B cell (primary cell): Measurements from ENCODE around the gene SYN1. TPM values are rescaled to one million over a fixed set of nuclear protein-coding genes. Genes with fewer than 3 reads are reported as not detected.

Source experiments
- ATAC-seq: fragments of 200-7000 bp; cut with Tn5 transposase; one replicate; pipeline ENCODE4 v1.10.0; 2021; ENCODE audit warnings: low read depth, mild to moderate bottlenecking, moderate number of reproducible peaks, moderate library complexity
- CTCF ChIA-PET: fragments of 350-600 bp; sonication (Branson Sonifier 250); formaldehyde crosslinking; loops from one replicate; lab custom pipeline; 2021; ENCODE audit warnings: antibody characterized with exemption, inconsistent platforms; lab: Charles Lee
- POLR2A ChIA-PET: fragments of 350-600 bp; sonication (Branson Sonifier 250); formaldehyde crosslinking; loops from one replicate; lab custom pipeline; 2021; ENCODE audit warnings: antibody characterized with exemption; lab: Charles Lee
- DNase-seq: peaks from one replicate; pipeline ENCODE4 v3.0.0; 2013
- H2AFZ ChIP-seq: 2 replicates; pipeline ENCODE4 v1.6.1; 2012; ENCODE audit warnings: mild to moderate bottlenecking, low read depth, low read length; ENCODE audit not compliant: insufficient read depth, poor library complexity, severe bottlenecking
- H3K27ac ChIP-seq, 2 donors: 1 replicate in 1 of 2; 2 replicates in 1 of 2; pipeline ENCODE4 v1.5.1; 2012 to 2013; ENCODE audit warnings: low read length in 2 of 2, mild to moderate bottlenecking in 2 of 2, moderate library complexity in 1 of 2
- H3K27me3 ChIP-seq, 4 experiments: fragments of 200-600 bp in 1 of 4; sonication (generic) in 1 of 4; replicated peaks in 1 of 4; 1 replicate in 2 of 4; 2 replicates in 2 of 4; pipeline versions ENCODE4 v1.6.1 to v1.7.0; 2013 to 2016; ENCODE audit warnings: low read length in 3 of 4, mild to moderate bottlenecking in 2 of 4, mixed read lengths in 1 of 4, moderate library complexity in 1 of 4; ENCODE audit not compliant: insufficient read depth in 4 of 4, control insufficient read depth in 3 of 4; ENCODE audit errors: control extremely low read depth in 1 of 4
- H3K36me3 ChIP-seq, 2 experiments: replicated peaks in 1 of 2; 1 replicate in 1 of 2; 2 replicates in 1 of 2; pipeline versions ENCODE4 v1.6.1 to v1.7.1; 2013; ENCODE audit warnings: low read length in 1 of 2; ENCODE audit not compliant: insufficient read depth in 2 of 2, control insufficient read depth in 1 of 2; ENCODE audit errors: control extremely low read depth in 1 of 2, extremely low read depth in 1 of 2
- H3K4me1 ChIP-seq, 2 donors: fragments of 200-600 bp in 1 of 2; sonication (generic) in 1 of 2; 1 replicate in 1 of 2; 2 replicates in 1 of 2; pipeline versions ENCODE4 v1.5.1 to v1.6.1; 2013 to 2017; ENCODE audit warnings: low read length in 2 of 2; ENCODE audit not compliant: control insufficient read depth in 2 of 2, insufficient read depth in 2 of 2
- H3K4me2 ChIP-seq: replicated peaks from 2 replicates; pipeline ENCODE3; 2012; ENCODE audit warnings: mild to moderate bottlenecking, low read depth, low read length; ENCODE audit not compliant: poor library complexity, severe bottlenecking
- H3K4me3 ChIP-seq, 5 experiments: fragments of 200-600 bp in 1 of 5; sonication (generic) in 1 of 5; 1 replicate in 3 of 5; 2 replicates in 2 of 5; pipeline versions ENCODE4 v1.5.1 to v1.7.0; 2011 to 2016; ENCODE audit warnings: low read length in 4 of 5, mild to moderate bottlenecking in 4 of 5, low read depth in 2 of 5, control low read depth in 1 of 5, moderate library complexity in 1 of 5; ENCODE audit not compliant: insufficient read depth in 1 of 5; ENCODE audit errors: control extremely low read depth in 1 of 5, extremely low read depth in 1 of 5
- H3K79me2 ChIP-seq: fragments of 200-600 bp; sonication (generic); one replicate; pipeline ENCODE4 v1.6.0; 2016; ENCODE audit warnings: low read length; ENCODE audit not compliant: control insufficient read depth, insufficient read depth
- H3K9ac ChIP-seq: fragments of 200-600 bp; sonication (generic); 2 replicates; pipeline ENCODE4 v1.6.1; 2017; ENCODE audit warnings: mild to moderate bottlenecking, low read length, moderate library complexity
- H3K9me3 ChIP-seq, 3 donors: one replicate each; pipeline versions ENCODE4 v1.6.1 to v1.7.1; 2013; ENCODE audit warnings: low read length in 2 of 3; ENCODE audit not compliant: control insufficient read depth in 2 of 3, insufficient read depth in 1 of 3; ENCODE audit errors: control extremely low read depth in 1 of 3
- H4K20me1 ChIP-seq: 2 replicates; pipeline ENCODE4 v1.6.0; 2012; ENCODE audit warnings: mild to moderate bottlenecking, low read length; ENCODE audit not compliant: insufficient read depth, control insufficient read depth, poor library complexity, severe bottlenecking
- H3K27ac Mint-ChIP-seq: one replicate; pipeline ENCODE4 v1.8.0; 2021; ENCODE audit warnings: mixed read lengths
- H3K27me3 Mint-ChIP-seq: one replicate; pipeline ENCODE4 v1.8.0; 2021; ENCODE audit warnings: mixed read lengths
- H3K4me1 Mint-ChIP-seq: one replicate; pipeline ENCODE4 v1.8.0; 2021; ENCODE audit warnings: mixed read lengths
- H3K4me3 Mint-ChIP-seq: one replicate; pipeline ENCODE4 v1.8.0; 2021; ENCODE audit warnings: mixed read lengths
- H3K9me3 Mint-ChIP-seq: one replicate; pipeline ENCODE4 v1.8.0; 2022; ENCODE audit warnings: mixed read lengths; ENCODE audit not compliant: insufficient read depth
- CTCF ChIP-seq: fragments of 200-600 bp; IDR thresholded peaks from one replicate; pipeline ENCODE4 v1.8.0; 2022; ENCODE audit warnings: antibody characterized with exemption, mild to moderate bottlenecking
- EZH2 ChIP-seq: IDR thresholded peaks from 2 replicates; pipeline ENCODE4 v1.6.1; 2012; ENCODE audit warnings: borderline replicate concordance, low read depth, mild to moderate bottlenecking, moderate library complexity, low read length; ENCODE audit not compliant: insufficient read depth, poor library complexity, severe bottlenecking
- WGBS: methylation state at CpG from one replicate; pipeline ENCODE4 v1.1.5; 2013; ENCODE audit warnings: missing lambda C conversion rate; ENCODE audit not compliant: insufficient coverage; 5-methylcytosine and 5-hydroxymethylcytosine counted together
- intact Hi-C: fragments of 100-400 bp; cut with micrococcal nuclease; formaldehyde crosslinking; loops from one replicate; pipeline ENCODE4 v1.10.0; 2022
- polyA plus RNA-seq: library from polyadenylated mRNA; depleted of rRNA; stranded (reverse); fragments of >200 nt; gene quantifications from 2 replicates; pipeline ENCODE4 v1.2.3, GENCODE V29; 2012
- total RNA-seq, 2 donors: library from RNA; stranded (reverse); fragments of 120-200 nt in 1 of 2; gene quantifications; 1 replicate in 1 of 2; 2 replicates in 1 of 2; pipeline versions ENCODE4 v1.2.3 to v1.2.4, GENCODE V29; 2013 to 2022

The SYN1 gene
- total and polyA plus RNA-seq, 2 donors (not counting 1 experiment from before 2014, with no cell fraction given) = not detected

- Histone ChIP-seq H3K27me3 (peaks cover 0 to 7% (median 0%) of the 10 kb centered on the region in 4 experiments), H3K79me2 (no peaks in the 10 kb centered on the region), H2AFZ (no peak overlapping the region), H3K36me3 (peaks cover 0 to 24% of the 10 kb centered on the region in 2 experiments), H3K9me3 (no peaks in the 10 kb centered on the region), H3K4me1 (no peaks in the 10 kb centered on the region), H3K4me2 (no peak overlapping the region), H3K4me3 (no peak overlapping the region), H3K9ac (no peak overlapping the region), H4K20me1 (peaks cover 6% of the 10 kb centered on the region), H3K27ac (no peak overlapping the region)
- intact Hi-C loops = no loop called here
- ChIA-PET POLR2A (interaction anchor here (0.6 kb wide), 2 partner anchors 11 to 78 kb away, joined by 3 to 4 read pairs; no protein-coding TSS in a partner anchor), CTCF (no interaction called here)
- TF ChIP-seq CTCF = no peak
- no peak for TF ChIP-seq EZH2
- ATAC-seq (no peak), DNase-seq (no peak)
- Mint-ChIP-seq H3K4me1 (peaks cover 3% of the 10 kb centered on the region), H3K27me3 (peaks cover 19% of the 10 kb centered on the region), H3K4me3 (no peak overlapping the region), H3K9me3 (no peaks in the 10 kb centered on the region), H3K27ac (no peak overlapping the region)
- WGBS = 75% methylated on average over 17 of the region's 20 CpGs
Observed at GRCh38 chrX:47573341-47574075, 46.1 kb downstream of the SYN1 start.

GRCh38 chrX:47572773-47573340, 46.8 kb downstream of the SYN1 start:
- intact Hi-C loops = no loop called here
- Mint-ChIP-seq H3K27me3 (peaks cover 13% of the 10 kb centered on the region), H3K27ac (no peak overlapping the region), H3K4me1 (peaks cover 3% of the 10 kb centered on the region), H3K9me3 (no peaks in the 10 kb centered on the region), H3K4me3 (no peak overlapping the region)
- peaks cover 0 to 29% of the 10 kb centered on the region in 2 experiments for H3K36me3 ChIP-seq
- H3K27ac ChIP-seq = no peak overlapping the region
- no peak overlapping the region for H2AFZ ChIP-seq
- TF ChIP-seq EZH2 = no peak
- TF ChIP-seq CTCF = no peak
- ChIA-PET POLR2A (no interaction called here), CTCF (no interaction called here)
- peaks cover 0 to 7% (median 0%) of the 10 kb centered on the region in 4 experiments for H3K27me3 ChIP-seq
- no peaks in the 10 kb centered on the region for H3K79me2 ChIP-seq
- H3K4me1 ChIP-seq = no peaks in the 10 kb centered on the region
- peaks cover 10% of the 10 kb centered on the region for H4K20me1 ChIP-seq
- WGBS = 100% methylated on average over 2 of the region's 9 CpGs
- H3K9ac ChIP-seq = no peak overlapping the region
- no peaks in the 10 kb centered on the region for H3K9me3 ChIP-seq
- no peak overlapping the region for H3K4me3 ChIP-seq
- ATAC-seq (no peak), DNase-seq (no peak)
- H3K4me2 ChIP-seq = no peak overlapping the region
